ENCODE measurements around the gene UFSP2.
A peak's percentile ranks its signal among the peaks of the same experiment; 100 is the strongest.

DNA sequence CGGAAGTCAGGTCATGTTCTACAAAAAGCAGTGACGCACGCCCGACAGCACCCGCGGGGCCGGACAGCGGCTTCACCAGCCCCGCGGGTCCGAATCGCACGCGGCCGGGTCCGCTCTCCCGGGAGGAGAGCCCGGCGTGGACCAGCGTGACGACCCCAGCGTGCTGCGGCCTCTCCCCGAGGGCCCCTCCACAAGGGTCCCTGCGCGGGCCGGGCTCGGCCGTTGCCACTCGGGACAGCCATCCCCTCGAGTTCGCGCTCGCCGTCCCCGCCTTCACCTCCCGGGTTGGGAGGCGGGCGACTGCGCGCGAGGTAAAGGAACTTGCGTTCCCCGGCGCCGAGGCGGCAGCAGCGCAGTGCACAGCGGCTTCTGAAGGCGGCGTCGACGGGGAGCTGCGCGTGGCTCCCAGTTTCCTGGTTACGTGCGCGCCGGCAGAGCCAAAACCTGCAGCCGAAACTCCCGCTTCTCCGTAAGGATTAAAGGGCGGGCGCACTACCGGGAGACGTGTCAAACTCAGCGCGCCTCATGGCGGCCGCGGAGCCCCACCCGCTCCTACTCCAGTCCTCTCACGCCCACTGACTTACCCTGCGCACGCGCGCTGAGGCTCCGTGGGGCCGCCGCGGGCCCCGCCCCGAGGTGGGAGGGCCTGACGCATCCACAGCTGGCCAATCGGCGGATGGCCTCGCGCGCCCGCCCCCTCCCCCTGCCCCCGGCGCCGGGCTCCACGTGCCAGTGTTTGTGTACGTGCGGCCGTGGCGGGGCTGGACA is 29.6 kb downstream of the UFSP2 start:
- TF ChIP-seq POLR2A (IDR thresholded peaks at IDR 0.05), result peak; percentile 65 to 88
- TF ChIP-seq, protein P1, sequence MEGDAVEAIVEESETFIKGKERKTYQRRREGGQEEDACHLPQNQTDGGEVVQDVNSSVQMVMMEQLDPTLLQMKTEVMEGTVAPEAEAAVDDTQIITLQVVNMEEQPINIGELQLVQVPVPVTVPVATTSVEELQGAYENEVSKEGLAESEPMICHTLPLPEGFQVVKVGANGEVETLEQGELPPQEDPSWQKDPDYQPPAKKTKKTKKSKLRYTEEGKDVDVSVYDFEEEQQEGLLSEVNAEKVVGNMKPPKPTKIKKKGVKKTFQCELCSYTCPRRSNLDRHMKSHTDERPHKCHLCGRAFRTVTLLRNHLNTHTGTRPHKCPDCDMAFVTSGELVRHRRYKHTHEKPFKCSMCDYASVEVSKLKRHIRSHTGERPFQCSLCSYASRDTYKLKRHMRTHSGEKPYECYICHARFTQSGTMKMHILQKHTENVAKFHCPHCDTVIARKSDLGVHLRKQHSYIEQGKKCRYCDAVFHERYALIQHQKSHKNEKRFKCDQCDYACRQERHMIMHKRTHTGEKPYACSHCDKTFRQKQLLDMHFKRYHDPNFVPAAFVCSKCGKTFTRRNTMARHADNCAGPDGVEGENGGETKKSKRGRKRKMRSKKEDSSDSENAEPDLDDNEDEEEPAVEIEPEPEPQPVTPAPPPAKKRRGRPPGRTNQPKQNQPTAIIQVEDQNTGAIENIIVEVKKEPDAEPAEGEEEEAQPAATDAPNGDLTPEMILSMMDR (IDR thresholded peaks at IDR 0.05), result no peak
